CD4-positive, alpha-beta T cell (primary cell): Measurements from ENCODE around the gene DOCK2. TPM values are rescaled to one million over a fixed set of nuclear protein-coding genes. Genes with fewer than 3 reads are reported as not detected.

Experiments used
- ATAC-seq: fragments of 200-7000 bp; cut with Tn5 transposase; one replicate; pipeline ENCODE4 v1.10.0; 2022; ENCODE audit warnings: mild to moderate bottlenecking; ENCODE audit not compliant: poor library complexity
- CTCF ChIA-PET: fragments of 350-600 bp; sonication (Branson Sonifier 250); formaldehyde crosslinking; loops from one replicate; lab custom pipeline; 2021; ENCODE audit warnings: antibody characterized with exemption, inconsistent platforms; lab: Charles Lee
- POLR2A ChIA-PET: fragments of 350-600 bp; sonication (Branson Sonifier 250); formaldehyde crosslinking; loops from one replicate; lab custom pipeline; 2021; ENCODE audit warnings: antibody characterized with exemption, inconsistent platforms; lab: Charles Lee
- DNase-seq, 14 experiments: peaks; one replicate each; pipeline ENCODE4 v3.0.0-alpha.2; 2013 to 2020; ENCODE audit warnings: mixed read lengths in 2 of 14
- H3K27ac ChIP-seq, 2 donors: one replicate each; pipeline versions ENCODE4 v1.5.1 to v1.7.0; 2013; ENCODE audit warnings: low read length in 2 of 2, low read depth in 1 of 2, mild to moderate bottlenecking in 1 of 2
- H3K27me3 ChIP-seq, 2 experiments: 1 replicate in 1 of 2; 2 replicates in 1 of 2; pipeline versions ENCODE4 v1.6.1 to v1.7.0; 2013; ENCODE audit warnings: low read length in 2 of 2, control low read depth in 1 of 2, mild to moderate bottlenecking in 1 of 2, moderate library complexity in 1 of 2; ENCODE audit not compliant: insufficient read depth in 2 of 2, control insufficient read depth in 1 of 2
- H3K36me3 ChIP-seq: one replicate; pipeline ENCODE4 v1.6.1; 2013; ENCODE audit warnings: low read length, control low read depth; ENCODE audit not compliant: insufficient read depth
- H3K4me1 ChIP-seq: one replicate; pipeline ENCODE4 v1.6.1; 2013; ENCODE audit warnings: low read length, control low read depth; ENCODE audit not compliant: insufficient read depth
- H3K4me3 ChIP-seq: one replicate; pipeline ENCODE4 v1.5.1; 2013; ENCODE audit warnings: mild to moderate bottlenecking, low read length, moderate library complexity
- H3K9me3 ChIP-seq, 2 experiments: 1 replicate in 1 of 2; 2 replicates in 1 of 2; pipeline versions ENCODE4 v1.6.1 to v1.7.0; 2013; ENCODE audit warnings: low read length in 2 of 2, mild to moderate bottlenecking in 2 of 2, control low read depth in 1 of 2, moderate library complexity in 1 of 2; ENCODE audit not compliant: control insufficient read depth in 1 of 2, insufficient read depth in 1 of 2
- H3K27ac Mint-ChIP-seq: one replicate; pipeline ENCODE4 v1.8.0; 2020; ENCODE audit warnings: mixed read lengths
- H3K27me3 Mint-ChIP-seq: one replicate; pipeline ENCODE4 v1.8.0; 2021; ENCODE audit warnings: mixed read lengths
- H3K36me3 Mint-ChIP-seq: one replicate; pipeline ENCODE4 v1.8.0; 2021; ENCODE audit warnings: low read depth, mixed read lengths
- H3K4me1 Mint-ChIP-seq: one replicate; pipeline ENCODE4 v1.8.0; 2021; ENCODE audit warnings: low read depth, mixed read lengths
- H3K4me3 Mint-ChIP-seq: one replicate; pipeline ENCODE4 v1.8.0; 2020; ENCODE audit warnings: mild to moderate bottlenecking, mixed read lengths
- H3K9me3 Mint-ChIP-seq: one replicate; pipeline ENCODE4 v1.8.0; 2020; ENCODE audit warnings: mixed read lengths
- CTCF ChIP-seq: fragments of 200-600 bp; IDR thresholded peaks from one replicate; pipeline ENCODE4 v1.8.0; 2022; ENCODE audit warnings: antibody characterized with exemption, mild to moderate bottlenecking
- intact Hi-C, 2 experiments: fragments of 100-400 bp; cut with DNase I in 1 of 2; cut with micrococcal nuclease in 1 of 2; formaldehyde crosslinking; loops; one replicate each; pipeline versions ENCODE4 v1.15.1 to v1.9.0; 2023 to 2025; cut with DNase I, micrococcal nuclease
- total RNA-seq, 174 experiments: library from RNA in 2 of 174; stranded (reverse) in 2 of 174; gene quantifications; one replicate each; pipeline ENCODE4 v1.2.3 and lab custom pipeline; 2021 to 2026

The DOCK2 gene
- total RNA-seq, 2 experiments from 2014 or later, result 220 to 229 TPM

- ChIA-PET CTCF (no interaction called here), POLR2A (no interaction called here)
- no peak for TF ChIP-seq CTCF
- H3K9me3 Mint-ChIP-seq, result no peaks in the 10 kb centered on the region
- no peaks in the 10 kb centered on the region for H3K27me3 Mint-ChIP-seq
- intact Hi-C loops, result no loop called here
- DNase-seq, result no peak
- Histone ChIP-seq H3K4me3 (no peak overlapping the region), H3K27me3 (no peaks in the 10 kb centered on the region), H3K36me3 (peaks cover 57% of the 10 kb centered on the region), H3K4me1 (no peaks in the 10 kb centered on the region), H3K9me3 (peaks cover 0 to 3% of the 10 kb centered on the region in 2 experiments), H3K27ac (no peak overlapping the region)
- H3K27ac Mint-ChIP-seq, result no peak overlapping the region
- ATAC-seq, result no peak
- no peaks in the 10 kb centered on the region for H3K4me1 Mint-ChIP-seq
- no peak overlapping the region for H3K4me3 Mint-ChIP-seq
- peaks cover 100% of the 10 kb centered on the region for H3K36me3 Mint-ChIP-seq
Measured at GRCh38 chr5:170069512-170069911, 432.4 kb downstream of the DOCK2 start.

GRCh38 chr5:170070556-170071412 is 433.7 kb downstream of the DOCK2 start:
- ChIA-PET CTCF (interaction anchor here (0.6 to 1.5 kb wide), 2 partner anchors 28 to 1400 kb away, joined by 3 to 5 read pairs; no protein-coding TSS in a partner anchor), POLR2A (no interaction called here)
- peak in 3 of 14 experiments; percentile 11 to 26 (median 12) for DNase-seq
- peaks cover 65% of the 10 kb centered on the region for H3K36me3 ChIP-seq
- H3K27ac Mint-ChIP-seq, result no peak overlapping the region
- H3K27ac ChIP-seq, result no peak overlapping the region
- ATAC-seq, result no peak
- peak; percentile 42 for TF ChIP-seq CTCF
- no peaks in the 10 kb centered on the region for H3K9me3 Mint-ChIP-seq
- no peaks in the 10 kb centered on the region for H3K4me1 Mint-ChIP-seq
- no peaks in the 10 kb centered on the region for H3K27me3 ChIP-seq
- no peaks in the 10 kb centered on the region for H3K27me3 Mint-ChIP-seq
- intact Hi-C loops, result no loop called here
- peaks cover 0 to 3% of the 10 kb centered on the region in 2 experiments for H3K9me3 ChIP-seq
- no peaks in the 10 kb centered on the region for H3K4me1 ChIP-seq
- H3K4me3 ChIP-seq, result no peak overlapping the region
- H3K4me3 Mint-ChIP-seq, result no peak overlapping the region
- H3K36me3 Mint-ChIP-seq, result peaks cover 100% of the 10 kb centered on the region

GRCh38 chr5:170071748-170072147 is 434.7 kb downstream of the DOCK2 start:
- no peak for TF ChIP-seq CTCF
- no peaks in the 10 kb centered on the region for H3K4me1 Mint-ChIP-seq
- DNase-seq (no peak), ATAC-seq (no peak)
- no peak overlapping the region for H3K27ac Mint-ChIP-seq
- Histone ChIP-seq H3K27me3 (no peaks in the 10 kb centered on the region), H3K27ac (no peak overlapping the region), H3K4me3 (no peak overlapping the region), H3K4me1 (no peaks in the 10 kb centered on the region), H3K36me3 (peaks cover 72% of the 10 kb centered on the region), H3K9me3 (peaks cover 0 to 3% of the 10 kb centered on the region in 2 experiments)
- no peaks in the 10 kb centered on the region for H3K27me3 Mint-ChIP-seq
- POLR2A ChIA-PET, result no interaction called here
- H3K36me3 Mint-ChIP-seq, result peaks cover 100% of the 10 kb centered on the region
- intact Hi-C loops, result no loop called here
- no peaks in the 10 kb centered on the region for H3K9me3 Mint-ChIP-seq
- no peak overlapping the region for H3K4me3 Mint-ChIP-seq
- CTCF ChIA-PET, result interaction anchor here (1.5 kb wide), 1 partner anchor 27 kb away, joined by 3 read pairs; no protein-coding TSS in a partner anchor
